NCI-H510A treated with DMSO at 0.1 percent for 48 hours (cell line): ENCODE measurements around the gene CSRP3.

ENCODE experiments used
- DNase-seq: peaks from one replicate; lab custom pipeline; 2025; lab: John Stamatoyannopoulos, UW

CSRP3 gene

GRCh38 chr11:19225123-19225522, 23.3 kb upstream of the CSRP3 start:
- no peak for DNase-seq

GRCh38 chr11:19220903-19221724, 19.3 kb upstream of the CSRP3 start:
- no peak for DNase-seq

- no peak for DNase-seq
These were observed 17.1 kb upstream of the CSRP3 start for GRCh38 chr11:19218786-19219460.

GRCh38 chr11:19218216-19218615, 16.4 kb upstream of the CSRP3 start:
- no peak for DNase-seq

GRCh38 chr11:19216709-19217374, 15.1 kb upstream of the CSRP3 start:
- DNase-seq: no peak

GRCh38 chr11:19216021-19216420, 14.2 kb upstream of the CSRP3 start:
- DNase-seq: no peak

- no peak for DNase-seq
These were observed 8.0 kb upstream of the CSRP3 start for GRCh38 chr11:19209617-19210370.

GRCh38 chr11:19208959-19209546, 7.3 kb upstream of the CSRP3 start:
- DNase-seq: no peak

- DNase-seq: no peak
These were observed 6.4 kb upstream of the CSRP3 start for GRCh38 chr11:19208181-19208580.

GRCh38 chr11:19204836-19205235, 3.1 kb upstream of the CSRP3 start:
- no peak for DNase-seq

GRCh38 chr11:19200410-19201201, 1.2 kb downstream of the CSRP3 start:
- no peak for DNase-seq

GRCh38 chr11:19199771-19200170, 2.0 kb downstream of the CSRP3 start:
- no peak for DNase-seq

GRCh38 chr11:19199048-19199447, 2.7 kb downstream of the CSRP3 start:
- DNase-seq: no peak

GRCh38 chr11:19196432-19196831, 5.4 kb downstream of the CSRP3 start:
- no peak for DNase-seq

- no peak for DNase-seq
These were observed 7.0 kb downstream of the CSRP3 start for GRCh38 chr11:19194620-19195308.

GRCh38 chr11:19193916-19194315, 7.9 kb downstream of the CSRP3 start:
- DNase-seq: no peak

- no peak for DNase-seq
These were observed 10.1 kb downstream of the CSRP3 start for GRCh38 chr11:19191530-19192169.

- no peak for DNase-seq
These were observed 13.9 kb downstream of the CSRP3 start for GRCh38 chr11:19187833-19188258.

- DNase-seq: no peak
These were observed 14.5 kb downstream of the CSRP3 start for GRCh38 chr11:19187114-19187832.
